ENCODE measurements around the gene DPYD.

The DPYD gene

GRCh38 chr1:97781762-97782337 lies 139.0 kb downstream of the DPYD start:
- no peak for DNase-seq

GRCh38 chr1:97780884-97781283 lies 139.9 kb downstream of the DPYD start:
- no peak for DNase-seq

GRCh38 chr1:97778718-97779117 lies 142.1 kb downstream of the DPYD start:
- DNase-seq: no peak

GRCh38 chr1:97770376-97770775 lies 150.5 kb downstream of the DPYD start:
- no peak for DNase-seq

GRCh38 chr1:97767381-97767780 lies 153.5 kb downstream of the DPYD start:
- no peak for DNase-seq

GRCh38 chr1:97764991-97765390 lies 155.8 kb downstream of the DPYD start:
- DNase-seq: no peak

- no peak for DNase-seq
Observed at GRCh38 chr1:97761637-97762036, 159.2 kb downstream of the DPYD start.

GRCh38 chr1:97759078-97759477 lies 161.8 kb downstream of the DPYD start:
- no peak for DNase-seq

GRCh38 chr1:97758541-97759057 lies 162.2 kb downstream of the DPYD start:
- DNase-seq: no peak

GRCh38 chr1:97745912-97746311 lies 174.9 kb downstream of the DPYD start:
- DNase-seq: no peak

GRCh38 chr1:97744977-97745376 lies 175.9 kb downstream of the DPYD start:
- no peak for DNase-seq

GRCh38 chr1:97743129-97743528 lies 177.7 kb downstream of the DPYD start:
- no peak for DNase-seq

GRCh38 chr1:97740891-97741290 lies 179.9 kb downstream of the DPYD start:
- no peak for DNase-seq

- no peak for DNase-seq
Observed at GRCh38 chr1:97739596-97740103, 181.2 kb downstream of the DPYD start.

- DNase-seq: no peak
Observed at GRCh38 chr1:97738270-97738669, 182.6 kb downstream of the DPYD start.

- no peak for DNase-seq
Observed at GRCh38 chr1:97730271-97730670, 190.6 kb downstream of the DPYD start.

GRCh38 chr1:97728436-97728835 lies 192.4 kb downstream of the DPYD start:
- no peak for DNase-seq

GRCh38 chr1:97727029-97727428 lies 193.8 kb downstream of the DPYD start:
- no peak for DNase-seq

GRCh38 chr1:97726386-97726785 lies 194.4 kb downstream of the DPYD start:
- no peak for DNase-seq

GRCh38 chr1:97721221-97721620 lies 199.6 kb downstream of the DPYD start:
- no peak for DNase-seq

GRCh38 chr1:97712980-97713379 lies 207.9 kb downstream of the DPYD start:
- DNase-seq: no peak

- DNase-seq: no peak
Observed at GRCh38 chr1:97711858-97712257, 209.0 kb downstream of the DPYD start.

GRCh38 chr1:97693601-97694000 lies 227.2 kb downstream of the DPYD start:
- no peak for DNase-seq

- no peak for DNase-seq
Observed at GRCh38 chr1:97691325-97691724, 229.5 kb downstream of the DPYD start.

- DNase-seq: no peak
Observed at GRCh38 chr1:97685360-97685759, 235.5 kb downstream of the DPYD start.
